GM12892 (cell line): Measurements from ENCODE around the gene ZNF446.
"Not testable (repeated sequence)": the region's sequence is repeated elsewhere in the genome, so short reads cannot be mapped to it uniquely, and the experiment has no call there.

Experiments used
- DNase-seq: peaks from one replicate; pipeline ENCODE4 v3.0.0; 2011; ENCODE audit not compliant: insufficient read length
- FAIRE-seq: peaks from 2 replicates; lab custom pipeline; 2011; peaks lifted over from hg19 to GRCh38; lab: Jason Lieb, UNC
- POLR2A ChIP-seq: IDR thresholded peaks from 2 replicates; pipeline ENCODE4 v1.6.1; 2011; ENCODE audit warnings: low read depth, low read length, control low read depth
- POLR2AphosphoS5 ChIP-seq: IDR thresholded peaks from 2 replicates; pipeline ENCODE4 v1.6.1; 2011; ENCODE audit warnings: low read depth, low read length, control low read depth
- TAF1 ChIP-seq: IDR thresholded peaks from 2 replicates; pipeline ENCODE4 v1.6.1; 2011; ENCODE audit warnings: low read depth, mild to moderate bottlenecking, control low read depth, low read length, borderline replicate concordance

Gene ZNF446

DNA sequence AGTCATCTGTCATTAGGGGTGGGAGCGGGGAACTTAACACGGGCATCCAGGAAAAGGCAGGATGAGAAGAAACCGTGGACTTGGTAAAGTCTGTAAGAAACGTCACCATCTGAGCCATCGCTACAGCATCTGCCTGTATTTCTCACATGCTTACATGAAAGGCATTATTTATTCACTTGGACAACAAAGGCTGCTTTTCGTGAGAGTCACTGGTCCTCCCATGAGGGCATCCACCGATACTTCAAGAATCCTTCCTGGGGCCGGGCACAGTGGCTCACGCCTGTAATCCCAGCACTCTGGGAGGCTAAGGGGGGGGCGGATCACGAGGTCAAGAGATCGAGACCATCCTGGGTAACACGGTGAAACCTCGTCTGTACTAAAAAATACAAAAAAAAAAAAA lies 16.1 kb downstream of the ZNF446 start:
- DNase-seq (no peak), FAIRE-seq (no peak)
- TF ChIP-seq TAF1: no peak
- TF ChIP-seq POLR2A: no peak

GRCh38 chr19:58497634-58498170 lies 21.6 kb downstream of the ZNF446 start:
- TF ChIP-seq POLR2A: no peak
- TF ChIP-seq TAF1: no peak
- no peak for TF ChIP-seq POLR2AphosphoS5
- FAIRE-seq: no peak
- no peak for DNase-seq

GRCh38 chr19:58498316-58499020 lies 22.3 kb downstream of the ZNF446 start:
- TF ChIP-seq TAF1 (no peak), POLR2A (no peak), POLR2AphosphoS5 (no peak)
- no peak for FAIRE-seq
- no peak for DNase-seq

DNA sequence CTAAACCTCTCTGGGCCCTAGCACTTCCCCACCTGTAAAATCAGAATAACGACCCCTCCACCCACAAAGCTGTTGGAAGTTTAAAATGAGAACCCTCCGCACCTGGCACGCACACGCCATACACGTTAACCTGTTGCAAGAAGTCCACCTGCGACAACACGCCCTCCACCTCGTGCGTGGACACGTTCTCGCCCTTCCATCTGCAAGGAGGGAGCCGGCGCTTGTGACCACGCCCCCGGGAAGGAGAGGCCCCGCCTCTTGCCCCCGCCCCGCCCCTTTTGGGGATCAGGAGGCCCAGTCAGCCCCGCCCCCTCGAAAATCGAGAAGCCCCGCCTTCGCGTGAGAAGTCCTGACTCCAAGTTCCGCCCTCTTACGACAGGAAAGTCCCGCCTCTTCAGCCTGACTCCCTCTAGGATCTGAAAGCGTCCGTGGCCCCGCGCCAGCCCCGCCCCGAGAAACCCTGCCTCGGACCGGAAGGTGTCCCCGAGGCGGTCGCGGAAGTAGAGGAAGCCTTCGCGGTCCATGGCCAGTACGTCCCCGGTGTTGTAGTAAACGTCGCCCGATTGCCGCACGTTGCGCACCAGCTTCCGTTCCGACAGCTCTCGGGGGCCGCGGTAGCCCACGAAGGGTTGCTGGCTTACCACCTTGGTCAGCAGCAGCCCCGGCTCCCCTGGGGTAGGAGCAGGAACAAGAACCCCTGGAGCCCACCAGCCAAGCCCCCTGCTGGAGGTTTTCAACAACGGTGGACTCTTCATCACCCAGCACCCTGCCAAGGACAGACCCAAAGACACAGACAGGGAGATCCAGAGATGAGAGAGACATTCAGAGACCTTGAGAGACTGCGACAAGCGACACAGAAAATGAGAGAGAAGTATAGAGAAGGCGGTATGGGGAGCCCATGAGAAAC lies 23.1 kb downstream of the ZNF446 start:
- peak; percentile 97 for FAIRE-seq
- TF ChIP-seq POLR2AphosphoS5 (peak; percentile 58), TAF1 (peak; percentile 74; the same call in 1 of the 2 replicates), POLR2A (peak; percentile 71; the same call in 1 of the 2 replicates)
- peak; percentile 96 for DNase-seq

DNA sequence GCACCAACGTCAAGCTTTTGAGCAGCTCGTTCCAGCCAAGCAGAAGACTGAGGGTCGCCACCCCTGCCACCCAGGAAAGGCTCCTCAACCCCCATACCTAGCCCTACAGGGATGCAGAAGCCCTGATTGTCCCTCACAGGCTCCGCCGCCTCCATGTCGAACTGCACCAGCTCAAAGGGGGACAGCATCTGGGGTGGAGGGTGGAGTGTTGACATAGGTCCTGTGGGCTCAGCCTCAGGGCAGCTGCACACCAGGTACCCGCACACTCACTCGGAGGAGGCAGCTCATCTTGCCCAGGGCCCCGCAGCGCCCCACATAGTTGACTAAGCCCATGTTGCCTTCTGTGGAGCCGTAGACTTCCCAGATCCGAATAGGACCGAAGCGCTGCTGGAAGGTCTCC lies 24.1 kb downstream of the ZNF446 start:
- TF ChIP-seq POLR2AphosphoS5: no peak
- no peak for DNase-seq
- no peak for FAIRE-seq

DNA sequence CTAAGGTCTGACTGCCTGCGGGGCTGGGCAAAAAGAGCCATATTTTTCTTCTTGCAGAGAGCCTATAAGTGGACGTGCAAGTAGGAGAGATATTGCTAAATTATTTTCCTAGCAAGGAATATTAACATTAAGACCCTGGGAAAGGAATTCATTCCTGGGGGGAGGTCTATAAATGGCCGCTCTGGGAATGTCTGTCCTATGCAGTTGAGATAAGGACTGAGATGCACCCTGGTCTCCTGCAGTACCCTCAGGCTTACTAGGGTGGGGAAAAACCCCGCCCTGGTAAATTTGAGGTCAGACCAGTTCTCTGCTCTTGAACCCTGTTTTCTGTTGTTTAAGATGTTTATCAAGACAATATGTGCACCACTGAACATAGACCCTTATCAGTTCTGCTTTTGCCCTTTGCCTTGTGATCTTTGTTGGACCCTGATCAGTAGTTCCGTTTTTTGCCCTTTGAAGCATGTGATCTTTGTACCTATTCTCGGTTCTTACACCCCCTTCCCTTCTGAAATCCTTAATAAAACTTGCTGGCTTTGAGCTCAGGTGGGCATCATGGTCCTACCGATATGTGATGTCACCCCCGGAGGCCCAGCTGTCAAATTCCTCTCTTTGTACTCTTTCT lies 31.6 kb downstream of the ZNF446 start:
- not testable (repeated sequence) for FAIRE-seq, DNase-seq

- DNase-seq (no peak), FAIRE-seq (no peak)
- no peak for TF ChIP-seq POLR2A
- no peak for TF ChIP-seq POLR2AphosphoS5
- no peak for TF ChIP-seq TAF1
Measured at GRCh38 chr19:58509731-58510083, 33.6 kb downstream of the ZNF446 start.

DNA sequence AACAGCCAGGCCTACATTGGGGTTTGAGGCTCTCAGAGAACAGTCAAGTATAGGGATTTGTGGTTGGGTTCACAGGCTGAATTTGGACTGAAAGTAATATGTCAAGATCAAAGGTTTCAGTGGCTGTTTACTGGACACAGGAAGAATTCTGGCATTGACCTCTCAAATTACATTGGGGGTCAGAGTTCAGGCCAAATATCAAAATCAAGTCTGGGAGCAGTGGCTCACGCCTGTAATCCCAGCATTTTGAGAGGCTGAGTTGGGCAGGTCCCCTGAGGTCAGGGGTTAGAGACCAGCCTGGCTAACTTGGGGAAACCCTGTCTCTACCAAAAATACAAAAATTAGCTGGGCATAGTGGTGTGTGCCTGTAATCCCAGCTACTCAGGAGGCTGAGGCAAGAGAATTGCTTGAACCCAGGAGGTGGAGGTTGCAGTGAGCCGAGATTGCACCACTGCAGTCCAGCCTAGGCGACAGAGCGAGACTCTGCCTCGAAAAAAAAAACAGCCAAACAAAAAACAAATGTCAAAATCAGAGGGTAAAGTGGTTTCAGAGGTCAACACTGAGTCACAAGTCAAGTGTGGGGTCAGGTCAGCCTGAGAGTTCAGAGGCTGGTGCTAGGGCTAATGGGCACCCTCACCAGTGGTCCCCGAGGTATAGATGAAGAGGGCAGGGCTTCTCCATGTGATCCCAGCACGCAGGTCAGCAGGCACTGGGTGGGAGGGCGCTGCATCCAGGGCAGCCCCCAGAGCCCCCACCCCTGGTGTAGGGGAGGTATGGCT lies 34.1 kb downstream of the ZNF446 start:
- TF ChIP-seq TAF1 (no peak), POLR2AphosphoS5 (no peak), POLR2A (no peak)
- FAIRE-seq: no peak
- DNase-seq: no peak

- DNase-seq (no peak), FAIRE-seq (no peak)
- TF ChIP-seq POLR2AphosphoS5: no peak
- TF ChIP-seq POLR2A: no peak
- TF ChIP-seq TAF1: no peak
Measured at GRCh38 chr19:58511353-58512208, 35.4 kb downstream of the ZNF446 start, which contains the start of gene SLC27A5. TSS of gene SLC27A5 (minus strand) at chr19:58511992. CDS start at chr19:58511955, 37 bp downstream.

DNA sequence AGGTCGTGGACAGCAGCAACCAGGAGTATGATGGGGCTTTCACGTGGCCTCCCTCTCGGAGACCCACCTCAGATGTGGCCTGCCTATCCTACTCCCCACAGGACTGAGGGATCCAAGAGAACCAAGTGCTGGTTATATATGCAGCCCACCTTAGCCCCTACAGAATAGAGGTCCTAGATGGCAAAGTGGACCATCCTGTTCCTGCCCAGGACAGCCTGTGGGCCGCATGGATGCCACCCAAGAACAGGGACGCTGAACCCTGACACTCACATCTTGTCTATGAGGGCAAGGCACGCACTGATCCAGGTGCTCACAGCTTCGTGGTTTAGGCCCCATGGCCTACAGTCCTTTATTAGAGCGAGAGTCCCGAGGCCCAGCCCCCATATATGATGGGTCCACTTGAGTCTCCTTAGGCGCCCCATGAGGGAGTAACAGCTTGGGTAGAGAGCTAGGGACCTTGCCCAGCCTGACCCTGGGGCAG lies 37.1 kb downstream of the ZNF446 start:
- DNase-seq: no peak
- TF ChIP-seq POLR2A: no peak
- TF ChIP-seq TAF1: no peak
- TF ChIP-seq POLR2AphosphoS5: no peak
- no peak for FAIRE-seq
